WTC11 (cell line): Measurements from ENCODE around the gene VTI1A.
"Not testable (repeated sequence)": the region's sequence is repeated elsewhere in the genome, so short reads cannot be mapped to it uniquely, and the experiment has no call there.

Experiments
- CTCF ChIP-seq: fragments of 200-600 bp; IDR thresholded peaks from 2 replicates; pipeline ENCODE4 v1.8.0; 2022; ENCODE audit warnings: antibody characterized with exemption
- ESRRA ChIP-seq: sonication (generic); formaldehyde crosslinking; IDR thresholded peaks from 2 replicates; pipeline ENCODE4 v1.8.1; 2022; ENCODE audit warnings: mild to moderate bottlenecking, missing genetic modification reagents, borderline replicate concordance
- FOXJ3 ChIP-seq: sonication (generic); formaldehyde crosslinking; IDR thresholded peaks from 2 replicates; pipeline ENCODE4 v1.9.0; 2021; ENCODE audit warnings: missing genetic modification reagents, mild to moderate bottlenecking, borderline replicate concordance
- MAX ChIP-seq: sonication (generic); formaldehyde crosslinking; IDR thresholded peaks from 2 replicates; pipeline ENCODE4 v1.8.0; 2022; ENCODE audit warnings: mild to moderate bottlenecking, missing genetic modification reagents
- NR1H2 ChIP-seq: sonication (generic); formaldehyde crosslinking; IDR thresholded peaks from 2 replicates; pipeline ENCODE4 v1.9.0; 2021; ENCODE audit warnings: mild to moderate bottlenecking, moderate library complexity, missing genetic modification reagents
- NR2C2 ChIP-seq: sonication (generic); formaldehyde crosslinking; IDR thresholded peaks from 2 replicates; pipeline ENCODE4 v1.8.0; 2022; ENCODE audit warnings: mild to moderate bottlenecking, missing genetic modification reagents
- TF ChIP-seq, protein P1 (sequence below): sonication (generic); formaldehyde crosslinking; IDR thresholded peaks from 2 replicates; pipeline ENCODE4 v1.8.1; 2023; ENCODE audit warnings: mild to moderate bottlenecking, missing genetic modification reagents, moderate library complexity

DNA sequence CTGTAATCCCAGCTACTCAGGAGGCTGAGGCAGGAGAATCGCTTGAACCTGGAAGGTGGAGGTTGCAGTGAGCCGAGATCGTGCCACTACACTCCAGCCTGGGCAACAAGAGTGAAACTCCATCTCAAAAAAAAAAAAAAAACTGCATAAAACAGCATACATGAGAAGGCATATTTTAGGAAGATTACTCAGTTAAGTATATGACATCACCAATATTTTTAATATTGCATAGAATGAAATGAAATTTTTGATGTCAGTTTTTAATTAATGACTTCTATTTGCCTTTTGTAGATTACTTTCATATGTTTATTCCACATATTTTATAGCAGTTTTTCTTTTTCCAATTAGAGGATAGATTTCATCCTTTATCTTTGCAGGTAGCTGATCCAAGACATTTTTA, 284.4 kb downstream of the VTI1A start:
- TF ChIP-seq NR2C2; MAX (CRISPR knock-in tag); CTCF; NR1H2; ESRRA (CRISPR knock-in tag); FOXJ3 (CRISPR knock-in tag): not testable (repeated sequence)
- TF ChIP-seq, protein P1, sequence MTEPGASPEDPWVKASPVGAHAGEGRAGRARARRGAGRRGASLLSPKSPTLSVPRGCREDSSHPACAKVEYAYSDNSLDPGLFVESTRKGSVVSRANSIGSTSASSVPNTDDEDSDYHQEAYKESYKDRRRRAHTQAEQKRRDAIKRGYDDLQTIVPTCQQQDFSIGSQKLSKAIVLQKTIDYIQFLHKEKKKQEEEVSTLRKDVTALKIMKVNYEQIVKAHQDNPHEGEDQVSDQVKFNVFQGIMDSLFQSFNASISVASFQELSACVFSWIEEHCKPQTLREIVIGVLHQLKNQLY (CRISPR knock-in tag), result not testable (repeated sequence)
